Measurements from ENCODE around the gene CDKN3.
"Not testable (repeated sequence)": the region's sequence is repeated elsewhere in the genome, so short reads cannot be mapped to it uniquely, and the experiment has no call there.

CDKN3 gene

GRCh38 chr14:54387328-54387727 lies 9.5 kb upstream of the CDKN3 start:
- FAIRE-seq (no peak), DNase-seq (ENCODE audit: insufficient read length, low spot score) (no peak)
- TF ChIP-seq POLR2A (IDR thresholded peaks at IDR 0.05; ENCODE audit: low read depth, low read length), result no peak
- no peak for TF ChIP-seq POU2F2 (IDR thresholded peaks at IDR 0.05; ENCODE audit: low read depth, low read length)
- no peak for TF ChIP-seq TAF1 (IDR thresholded peaks at IDR 0.05; ENCODE audit: low read depth, low read length)
- TF ChIP-seq SPI1 (IDR thresholded peaks at IDR 0.05; ENCODE audit: low read depth, low read length), result no peak
- no peak for TF ChIP-seq PAX5 (IDR thresholded peaks at IDR 0.05; ENCODE audit: insufficient read depth, low read length, severe bottlenecking)
- TF ChIP-seq POLR2AphosphoS5 (IDR thresholded peaks at IDR 0.05; ENCODE audit: low read depth, low read length), result no peak

- DNase-seq (ENCODE audit: insufficient read length, low spot score), result no peak
- no peak for TF ChIP-seq POU2F2 (IDR thresholded peaks at IDR 0.05; ENCODE audit: low read depth, low read length)
- TF ChIP-seq POLR2AphosphoS5 (IDR thresholded peaks at IDR 0.05; ENCODE audit: low read depth, low read length), result no peak
- no peak for TF ChIP-seq POLR2A (IDR thresholded peaks at IDR 0.05; ENCODE audit: low read depth, low read length)
- no peak for TF ChIP-seq TAF1 (IDR thresholded peaks at IDR 0.05; ENCODE audit: low read depth, low read length)
- no peak for TF ChIP-seq SPI1 (IDR thresholded peaks at IDR 0.05; ENCODE audit: low read depth, low read length)
- TF ChIP-seq PAX5 (IDR thresholded peaks at IDR 0.05; ENCODE audit: insufficient read depth, low read length, severe bottlenecking), result no peak
Observed at GRCh38 chr14:54392131-54392859, 4.5 kb upstream of the CDKN3 start.

GRCh38 chr14:54392986-54393884 lies 3.6 kb upstream of the CDKN3 start:
- not testable (repeated sequence) for FAIRE-seq; DNase-seq (ENCODE audit: insufficient read length, low spot score)

More at GRCh38 chr14:54392131-54392859, 4.5 kb upstream of the CDKN3 start:
- no peak for FAIRE-seq

DNA sequence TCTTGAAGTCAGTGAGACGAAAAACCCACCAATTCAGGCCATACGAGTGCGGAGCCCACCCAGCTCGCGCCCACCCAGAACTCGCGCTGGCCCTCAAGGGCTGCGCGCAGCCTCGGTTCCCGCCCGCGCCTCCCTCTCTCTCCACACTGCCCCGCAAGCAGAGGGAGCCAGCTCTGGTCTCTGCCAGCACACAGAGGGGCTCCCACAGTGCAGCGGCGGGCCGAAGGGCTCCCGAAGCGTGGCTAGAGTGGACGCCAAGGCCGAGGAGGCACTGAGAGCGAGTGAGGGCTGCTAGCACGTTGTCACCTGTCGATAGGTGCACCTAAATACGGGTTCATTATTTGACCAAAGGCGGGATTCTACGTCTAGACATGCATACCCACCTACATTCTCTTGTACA lies 2.2 kb upstream of the CDKN3 start:
- no peak for FAIRE-seq
- no peak for TF ChIP-seq POLR2A (IDR thresholded peaks at IDR 0.05; ENCODE audit: low read depth, low read length)
- TF ChIP-seq PAX5 (IDR thresholded peaks at IDR 0.05; ENCODE audit: insufficient read depth, low read length, severe bottlenecking), result no peak
- no peak for TF ChIP-seq POU2F2 (IDR thresholded peaks at IDR 0.05; ENCODE audit: low read depth, low read length)
- no peak for TF ChIP-seq SPI1 (IDR thresholded peaks at IDR 0.05; ENCODE audit: low read depth, low read length)
- TF ChIP-seq TAF1 (IDR thresholded peaks at IDR 0.05; ENCODE audit: low read depth, low read length), result no peak
- TF ChIP-seq POLR2AphosphoS5 (IDR thresholded peaks at IDR 0.05; ENCODE audit: low read depth, low read length), result no peak

DNA sequence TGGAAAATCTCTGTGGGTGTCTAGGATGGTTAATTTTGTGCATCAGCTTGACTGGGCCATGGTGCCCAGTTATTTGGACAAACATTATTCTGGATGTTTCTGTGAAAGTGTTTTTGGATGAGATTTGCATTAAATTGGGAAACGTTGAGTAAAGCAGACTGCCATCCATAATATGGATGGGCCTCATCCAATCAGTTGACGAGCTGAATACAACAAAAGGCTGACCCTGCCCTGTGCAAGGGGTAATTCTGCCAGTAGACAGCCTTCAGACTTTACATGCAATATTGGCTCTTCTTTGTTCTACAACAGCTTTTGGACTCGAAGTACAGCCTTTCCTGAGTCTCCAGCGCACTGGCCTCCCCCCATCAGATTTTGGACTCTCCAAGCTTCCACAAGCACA lies 1.5 kb upstream of the CDKN3 start:
- DNase-seq (ENCODE audit: insufficient read length, low spot score) (no peak), FAIRE-seq (no peak)
- no peak for TF ChIP-seq PAX5 (IDR thresholded peaks at IDR 0.05; ENCODE audit: insufficient read depth, low read length, severe bottlenecking)
- TF ChIP-seq TAF1 (IDR thresholded peaks at IDR 0.05; ENCODE audit: low read depth, low read length), result no peak
- TF ChIP-seq POU2F2 (IDR thresholded peaks at IDR 0.05; ENCODE audit: low read depth, low read length), result no peak
- no peak for TF ChIP-seq SPI1 (IDR thresholded peaks at IDR 0.05; ENCODE audit: low read depth, low read length)
- no peak for TF ChIP-seq POLR2AphosphoS5 (IDR thresholded peaks at IDR 0.05; ENCODE audit: low read depth, low read length)

More for the DNA sequence above, 2.2 kb upstream of the CDKN3 start:
- DNase-seq (ENCODE audit: insufficient read length, low spot score), result no peak

GRCh38 chr14:54395716-54396115 lies 1.1 kb upstream of the CDKN3 start:
- TF ChIP-seq POLR2A (IDR thresholded peaks at IDR 0.05; ENCODE audit: low read depth, low read length) (no peak), POLR2AphosphoS5 (IDR thresholded peaks at IDR 0.05; ENCODE audit: low read depth, low read length) (no peak), SPI1 (IDR thresholded peaks at IDR 0.05; ENCODE audit: low read depth, low read length) (no peak), PAX5 (IDR thresholded peaks at IDR 0.05; ENCODE audit: insufficient read depth, low read length, severe bottlenecking) (no peak), POU2F2 (IDR thresholded peaks at IDR 0.05; ENCODE audit: low read depth, low read length) (no peak), TAF1 (IDR thresholded peaks at IDR 0.05; ENCODE audit: low read depth, low read length) (no peak)
- FAIRE-seq (no peak), DNase-seq (ENCODE audit: insufficient read length, low spot score) (no peak)

- TF ChIP-seq SPI1 (IDR thresholded peaks at IDR 0.05; ENCODE audit: low read depth, low read length), result no peak
- TF ChIP-seq TAF1 (IDR thresholded peaks at IDR 0.05; ENCODE audit: low read depth, low read length), result no peak
- no peak for TF ChIP-seq POLR2A (IDR thresholded peaks at IDR 0.05; ENCODE audit: low read depth, low read length)
- TF ChIP-seq POU2F2 (IDR thresholded peaks at IDR 0.05; ENCODE audit: low read depth, low read length), result no peak
- no peak for TF ChIP-seq PAX5 (IDR thresholded peaks at IDR 0.05; ENCODE audit: insufficient read depth, low read length, severe bottlenecking)
- TF ChIP-seq POLR2AphosphoS5 (IDR thresholded peaks at IDR 0.05; ENCODE audit: low read depth, low read length), result no peak
- FAIRE-seq, result no peak
- no peak for DNase-seq (ENCODE audit: insufficient read length, low spot score)
Observed at GRCh38 chr14:54396183-54396492, 669 bp upstream of the CDKN3 start.

GRCh38 chr14:54399560-54399959 lies 2.8 kb downstream of the CDKN3 start:
- DNase-seq (ENCODE audit: insufficient read length, low spot score), result no peak
- TF ChIP-seq POLR2AphosphoS5 (IDR thresholded peaks at IDR 0.05; ENCODE audit: low read depth, low read length) (no peak), POU2F2 (IDR thresholded peaks at IDR 0.05; ENCODE audit: low read depth, low read length) (no peak), POLR2A (IDR thresholded peaks at IDR 0.05; ENCODE audit: low read depth, low read length) (no peak), PAX5 (IDR thresholded peaks at IDR 0.05; ENCODE audit: insufficient read depth, low read length, severe bottlenecking) (no peak), TAF1 (IDR thresholded peaks at IDR 0.05; ENCODE audit: low read depth, low read length) (no peak), SPI1 (IDR thresholded peaks at IDR 0.05; ENCODE audit: low read depth, low read length) (no peak)
- FAIRE-seq, result no peak

GRCh38 chr14:54403401-54404005 lies 6.7 kb downstream of the CDKN3 start:
- not testable (repeated sequence) for DNase-seq (ENCODE audit: insufficient read length, low spot score); FAIRE-seq

All from GM12891 (cell line).